Fibroblast of lung (primary cell): Measurements from ENCODE around the gene PIAS4. TPM values are rescaled to one million over a fixed set of nuclear protein-coding genes. Genes with fewer than 3 reads are reported as not detected.

Experiments
- DNase-seq, 2 donors: peaks; one replicate each; pipeline versions ENCODE4 v3.0.0 to v3.0.0-alpha.2; 2010; ENCODE audit warnings: low read depth in 2 of 2
- H2AFZ ChIP-seq: 2 replicates; pipeline ENCODE4 v1.5.1; 2012; ENCODE audit warnings: low read length, control low read depth, inconsistent platforms
- H3K27ac ChIP-seq: 2 replicates; pipeline ENCODE4 v1.5.1; 2011; ENCODE audit warnings: low read length, control low read depth; ENCODE audit not compliant: insufficient read depth
- H3K27me3 ChIP-seq: 2 replicates; pipeline ENCODE4 v1.5.1; 2011; ENCODE audit warnings: mild to moderate bottlenecking, low read length; ENCODE audit not compliant: control insufficient read depth, insufficient read depth
- H3K36me3 ChIP-seq: 2 replicates; pipeline ENCODE4 v1.5.1; 2011; ENCODE audit warnings: low read length; ENCODE audit not compliant: control insufficient read depth, insufficient read depth
- H3K4me1 ChIP-seq: 2 replicates; pipeline ENCODE4 v1.5.1; 2011; ENCODE audit warnings: low read length; ENCODE audit not compliant: control insufficient read depth, insufficient read depth; ENCODE audit errors: extremely low read depth
- H3K4me2 ChIP-seq: 2 replicates; pipeline ENCODE4 v1.5.1; 2011; ENCODE audit warnings: low read length, control low read depth; ENCODE audit not compliant: insufficient read depth; ENCODE audit errors: extremely low read depth
- H3K4me3 ChIP-seq, 4 experiments: fragments of 200-600 bp in 1 of 4; sonication (generic) in 1 of 4; replicated peaks in 1 of 4; 2 replicates each; pipeline ENCODE4 v1.5.1; 2011 to 2016; ENCODE audit warnings: low read length in 4 of 4, low read depth in 3 of 4, mild to moderate bottlenecking in 3 of 4, control low read depth in 2 of 4, inconsistent platforms in 1 of 4, mixed read lengths in 1 of 4; ENCODE audit not compliant: insufficient read depth in 1 of 4; ENCODE audit errors: control extremely low read depth in 1 of 4
- H3K79me2 ChIP-seq: 2 replicates; pipeline ENCODE4 v1.5.1; 2012; ENCODE audit warnings: mild to moderate bottlenecking, low read length, inconsistent platforms; ENCODE audit not compliant: control insufficient read depth, insufficient read depth
- H3K9ac ChIP-seq: 2 replicates; pipeline ENCODE4 v1.5.1; 2011; ENCODE audit warnings: mild to moderate bottlenecking, low read length, control low read depth; ENCODE audit not compliant: insufficient read depth
- H3K9me3 ChIP-seq: 2 replicates; pipeline ENCODE4 v1.5.1; 2012; ENCODE audit warnings: low read depth, low read length; ENCODE audit not compliant: control insufficient read depth, insufficient read depth
- H4K20me1 ChIP-seq: 2 replicates; pipeline ENCODE4 v1.5.1; 2011; ENCODE audit warnings: low read length; ENCODE audit not compliant: control insufficient read depth, insufficient read depth; ENCODE audit errors: extremely low read depth
- EZH2 ChIP-seq: IDR thresholded peaks from 2 replicates; pipeline ENCODE4 v1.5.1; 2012; ENCODE audit warnings: low read length, control low read depth, mild to moderate bottlenecking; ENCODE audit errors: missing control alignments
- polyA plus RNA-seq, 2 donors: library from polyadenylated mRNA; depleted of rRNA in 1 of 2; stranded (reverse) in 1 of 2; unstranded in 1 of 2; fragments of >200 nt; gene quantifications; 2 replicates each; pipeline ENCODE4 v1.2.1, GENCODE V29; 2011 to 2012; ENCODE audit warnings: missing spikeins in 1 of 2
- total RNA-seq: library from RNA; depleted of rRNA; stranded (reverse); fragments of >200 nt; gene quantifications from 2 replicates; pipeline ENCODE4 v1.2.1, GENCODE V29; 2014
- TF ChIP-seq, protein P1 (sequence below), 2 donors: IDR thresholded peaks in 1 of 2; conservative IDR thresholded peaks in 1 of 2; 1 replicate in 1 of 2; 2 replicates in 1 of 2; pipeline ENCODE4 v1.5.1; 2011 to 2012; ENCODE audit warnings: low read length in 2 of 2, control low read depth in 1 of 2, inconsistent platforms in 1 of 2, low read depth in 1 of 2, mild to moderate bottlenecking in 1 of 2

PIAS4 gene
- total and polyA plus RNA-seq, 2 donors (not counting 1 experiment from before 2014, with no cell fraction given), result 6.6 to 14.9 TPM

GRCh38 chr19:3968556-3969434 is 38.7 kb upstream of the PIAS4 start:
- peaks cover 27% of the 10 kb centered on the region for H3K36me3 ChIP-seq
- TF ChIP-seq EZH2, result no peak
- TF ChIP-seq, protein P1, sequence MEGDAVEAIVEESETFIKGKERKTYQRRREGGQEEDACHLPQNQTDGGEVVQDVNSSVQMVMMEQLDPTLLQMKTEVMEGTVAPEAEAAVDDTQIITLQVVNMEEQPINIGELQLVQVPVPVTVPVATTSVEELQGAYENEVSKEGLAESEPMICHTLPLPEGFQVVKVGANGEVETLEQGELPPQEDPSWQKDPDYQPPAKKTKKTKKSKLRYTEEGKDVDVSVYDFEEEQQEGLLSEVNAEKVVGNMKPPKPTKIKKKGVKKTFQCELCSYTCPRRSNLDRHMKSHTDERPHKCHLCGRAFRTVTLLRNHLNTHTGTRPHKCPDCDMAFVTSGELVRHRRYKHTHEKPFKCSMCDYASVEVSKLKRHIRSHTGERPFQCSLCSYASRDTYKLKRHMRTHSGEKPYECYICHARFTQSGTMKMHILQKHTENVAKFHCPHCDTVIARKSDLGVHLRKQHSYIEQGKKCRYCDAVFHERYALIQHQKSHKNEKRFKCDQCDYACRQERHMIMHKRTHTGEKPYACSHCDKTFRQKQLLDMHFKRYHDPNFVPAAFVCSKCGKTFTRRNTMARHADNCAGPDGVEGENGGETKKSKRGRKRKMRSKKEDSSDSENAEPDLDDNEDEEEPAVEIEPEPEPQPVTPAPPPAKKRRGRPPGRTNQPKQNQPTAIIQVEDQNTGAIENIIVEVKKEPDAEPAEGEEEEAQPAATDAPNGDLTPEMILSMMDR (conservative IDR thresholded peaks at IDR 0.05 in 1 of 2, IDR thresholded peaks at IDR 0.05 in 1 of 2; ENCODE audit: low read depth in 1 of 2, low read length in 2 of 2), result no peak
- H2AFZ ChIP-seq, result no peak overlapping the region
- DNase-seq, result peak; percentile 99 to 100
- peak overlapping the region; percentile 95 for H3K4me2 ChIP-seq
- peak overlapping the region; percentile 96 for H3K9ac ChIP-seq
- no peaks in the 10 kb centered on the region for H3K27me3 ChIP-seq
- peaks cover 15% of the 10 kb centered on the region for H3K4me1 ChIP-seq
- H3K9me3 ChIP-seq, result no peaks in the 10 kb centered on the region
- peak overlapping the region; percentile 97 for H3K27ac ChIP-seq
- H3K79me2 ChIP-seq, result peaks cover 55% of the 10 kb centered on the region
- H4K20me1 ChIP-seq, result no peaks in the 10 kb centered on the region
- peak overlapping the region; percentile 62 to 92 (median 86) for H3K4me3 ChIP-seq

GRCh38 chr19:3969435-3970312 is 37.9 kb upstream of the PIAS4 start:
- H3K79me2 ChIP-seq, result peaks cover 49% of the 10 kb centered on the region
- no peak overlapping the region for H2AFZ ChIP-seq
- TF ChIP-seq, protein P1 (conservative IDR thresholded peaks at IDR 0.05 in 1 of 2, IDR thresholded peaks at IDR 0.05 in 1 of 2; ENCODE audit: low read depth in 1 of 2, low read length in 2 of 2), result peak; percentile 22 to 23
- TF ChIP-seq EZH2, result no peak
- no peaks in the 10 kb centered on the region for H3K27me3 ChIP-seq
- H4K20me1 ChIP-seq, result no peaks in the 10 kb centered on the region
- no peaks in the 10 kb centered on the region for H3K9me3 ChIP-seq
- H3K9ac ChIP-seq, result peak overlapping the region; percentile 96
- peak overlapping the region; percentile 62 to 92 (median 86) for H3K4me3 ChIP-seq
- H3K4me1 ChIP-seq, result peaks cover 15% of the 10 kb centered on the region
- H3K27ac ChIP-seq, result peak overlapping the region; percentile 97
- peaks cover 21% of the 10 kb centered on the region for H3K36me3 ChIP-seq
- peak; percentile 68 to 91 for DNase-seq
- H3K4me2 ChIP-seq, result peak overlapping the region; percentile 95

- DNase-seq, result no peak
- peak overlapping the region; percentile 95 for H3K4me2 ChIP-seq
- H3K9me3 ChIP-seq, result no peaks in the 10 kb centered on the region
- no peaks in the 10 kb centered on the region for H3K27me3 ChIP-seq
- H3K36me3 ChIP-seq, result peaks cover 18% of the 10 kb centered on the region
- H3K9ac ChIP-seq, result peak overlapping the region; percentile 96
- no peak overlapping the region for H2AFZ ChIP-seq
- peaks cover 45% of the 10 kb centered on the region for H3K79me2 ChIP-seq
- peaks cover 15% of the 10 kb centered on the region for H3K4me1 ChIP-seq
- TF ChIP-seq EZH2, result no peak
- TF ChIP-seq, protein P1 (conservative IDR thresholded peaks at IDR 0.05 in 1 of 2, IDR thresholded peaks at IDR 0.05 in 1 of 2; ENCODE audit: low read depth in 1 of 2, low read length in 2 of 2), result no peak
- H3K27ac ChIP-seq, result peak overlapping the region; percentile 97
- H3K4me3 ChIP-seq, result peak overlapping the region; percentile 62 to 92 (median 86)
- H4K20me1 ChIP-seq, result no peaks in the 10 kb centered on the region
Measured at GRCh38 chr19:3970313-3970807, 37.2 kb upstream of the PIAS4 start.
